Measurements from ENCODE around the gene GOLPH3.

The GOLPH3 gene

DNA sequence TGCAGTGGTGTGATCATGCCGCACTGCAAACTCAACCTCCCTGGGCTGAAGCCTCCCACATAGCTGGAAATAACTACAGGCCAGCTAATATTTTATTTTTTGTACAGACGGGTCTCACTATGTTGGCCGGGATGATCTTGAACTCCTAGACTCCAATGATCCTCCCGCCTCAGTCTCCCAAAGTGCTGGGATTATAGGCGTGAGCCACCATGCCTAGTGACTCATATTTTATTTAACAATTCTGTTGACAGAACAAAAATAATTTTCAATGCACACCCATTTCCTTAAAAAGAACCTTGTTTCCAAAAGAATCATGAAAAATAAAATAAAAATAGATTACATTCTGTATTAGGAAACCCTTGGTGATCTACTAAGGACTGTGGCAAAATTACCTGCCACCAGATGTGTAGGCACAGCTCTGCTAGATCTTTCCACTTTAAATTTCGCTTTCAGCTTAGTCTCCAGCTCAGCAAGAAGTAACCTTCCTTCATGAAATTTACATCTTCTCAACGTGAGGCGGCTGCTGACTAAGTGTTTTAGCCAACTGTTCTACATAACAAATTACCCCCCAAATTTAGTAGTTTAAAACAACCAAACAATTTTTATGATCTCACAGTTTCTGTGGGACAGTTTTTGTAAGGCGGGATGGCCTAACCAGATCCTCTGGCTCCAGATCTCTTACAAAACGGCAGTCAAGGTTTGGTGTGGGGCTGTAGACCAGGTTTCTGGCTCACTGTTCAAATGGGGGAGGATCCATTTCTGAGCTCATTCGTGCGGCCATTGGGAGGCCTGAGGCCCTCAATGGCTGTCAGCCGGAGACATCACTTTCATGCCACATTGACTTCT is 32.6 kb upstream of the GOLPH3 start:
- TF ChIP-seq, protein P1, sequence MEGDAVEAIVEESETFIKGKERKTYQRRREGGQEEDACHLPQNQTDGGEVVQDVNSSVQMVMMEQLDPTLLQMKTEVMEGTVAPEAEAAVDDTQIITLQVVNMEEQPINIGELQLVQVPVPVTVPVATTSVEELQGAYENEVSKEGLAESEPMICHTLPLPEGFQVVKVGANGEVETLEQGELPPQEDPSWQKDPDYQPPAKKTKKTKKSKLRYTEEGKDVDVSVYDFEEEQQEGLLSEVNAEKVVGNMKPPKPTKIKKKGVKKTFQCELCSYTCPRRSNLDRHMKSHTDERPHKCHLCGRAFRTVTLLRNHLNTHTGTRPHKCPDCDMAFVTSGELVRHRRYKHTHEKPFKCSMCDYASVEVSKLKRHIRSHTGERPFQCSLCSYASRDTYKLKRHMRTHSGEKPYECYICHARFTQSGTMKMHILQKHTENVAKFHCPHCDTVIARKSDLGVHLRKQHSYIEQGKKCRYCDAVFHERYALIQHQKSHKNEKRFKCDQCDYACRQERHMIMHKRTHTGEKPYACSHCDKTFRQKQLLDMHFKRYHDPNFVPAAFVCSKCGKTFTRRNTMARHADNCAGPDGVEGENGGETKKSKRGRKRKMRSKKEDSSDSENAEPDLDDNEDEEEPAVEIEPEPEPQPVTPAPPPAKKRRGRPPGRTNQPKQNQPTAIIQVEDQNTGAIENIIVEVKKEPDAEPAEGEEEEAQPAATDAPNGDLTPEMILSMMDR (conservative IDR thresholded peaks at IDR 0.05; ENCODE audit: low read depth, low read length): no peak
- no peak for DNase-seq (ENCODE audit: low read depth)
- H3K4me3 ChIP-seq (ENCODE audit: low read length): no peak overlapping the region

DNA sequence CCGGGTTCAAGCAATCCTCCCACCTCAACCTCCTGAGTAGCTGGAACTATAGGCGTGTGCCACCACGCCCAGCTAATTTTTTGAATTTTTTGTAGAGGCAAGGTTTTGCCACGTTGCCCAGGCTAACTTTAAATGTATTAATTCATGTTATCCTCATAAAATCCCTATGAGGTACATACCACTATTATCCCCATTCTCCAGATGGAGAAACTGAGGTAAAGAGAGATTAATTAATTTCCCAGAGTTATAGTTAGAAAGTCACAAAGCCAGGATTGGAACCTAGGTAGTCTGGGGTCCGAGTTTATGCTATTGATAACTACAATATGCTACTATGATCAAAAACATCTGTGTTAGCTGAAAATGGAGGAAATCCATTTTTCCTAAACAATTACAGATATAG is 31.9 kb upstream of the GOLPH3 start:
- no peak for DNase-seq (ENCODE audit: low read depth)
- no peak overlapping the region for H3K4me3 ChIP-seq (ENCODE audit: low read length)
- TF ChIP-seq, protein P1 (conservative IDR thresholded peaks at IDR 0.05; ENCODE audit: low read depth, low read length): no peak

DNA sequence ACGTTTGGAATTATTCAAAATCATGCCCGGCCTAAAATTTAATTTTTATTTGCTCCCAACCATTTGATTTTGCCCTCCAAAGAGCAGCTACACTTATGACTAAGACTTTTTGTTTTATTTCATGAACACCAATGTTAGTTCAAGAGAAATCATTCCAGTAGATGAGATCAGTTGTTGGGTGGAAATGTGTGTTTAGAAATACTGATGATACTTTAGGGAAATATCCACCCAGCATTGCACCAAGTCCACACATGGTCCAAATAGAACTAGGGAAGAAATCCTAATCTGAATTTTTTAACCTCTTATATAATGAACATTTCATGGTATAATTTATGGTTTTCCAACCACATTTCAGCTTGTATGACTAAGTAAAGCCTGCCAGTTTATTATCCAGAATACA is 28.3 kb upstream of the GOLPH3 start:
- no peak for DNase-seq (ENCODE audit: low read depth)
- no peak overlapping the region for H3K4me3 ChIP-seq (ENCODE audit: low read length)
- TF ChIP-seq, protein P1 (conservative IDR thresholded peaks at IDR 0.05; ENCODE audit: low read depth, low read length): no peak

DNA sequence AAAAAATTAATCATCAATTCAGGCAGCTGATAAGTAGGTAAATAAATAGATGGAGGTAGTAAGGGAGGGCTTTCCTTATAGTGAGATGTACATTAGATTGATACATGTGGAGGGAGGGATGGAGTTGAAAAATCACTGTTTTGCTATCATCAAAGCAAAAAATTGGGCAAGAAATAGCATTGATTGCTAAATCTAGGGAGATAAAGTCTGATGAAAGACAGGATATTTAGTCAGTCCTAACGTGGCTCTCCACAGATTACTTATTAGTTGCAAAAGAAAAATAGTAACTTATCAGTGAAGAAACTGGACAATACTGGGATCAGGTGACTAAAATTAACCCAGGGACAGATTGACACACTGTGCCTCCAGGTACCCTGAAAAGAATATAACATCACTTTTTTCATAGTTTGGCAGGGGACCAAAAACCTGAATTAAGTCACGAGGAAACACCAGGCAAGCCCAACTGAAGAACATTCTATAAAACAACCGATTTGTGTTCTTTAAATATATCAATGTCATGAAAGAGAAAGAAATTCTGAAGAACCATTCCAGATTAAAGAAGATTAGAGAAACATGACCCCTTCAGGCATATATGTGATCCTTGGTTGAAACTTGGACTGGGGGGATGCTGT is 27.1 kb upstream of the GOLPH3 start:
- no peak for DNase-seq (ENCODE audit: low read depth)
- TF ChIP-seq, protein P1 (conservative IDR thresholded peaks at IDR 0.05; ENCODE audit: low read depth, low read length): no peak
- no peak overlapping the region for H3K4me3 ChIP-seq (ENCODE audit: low read length)

DNA sequence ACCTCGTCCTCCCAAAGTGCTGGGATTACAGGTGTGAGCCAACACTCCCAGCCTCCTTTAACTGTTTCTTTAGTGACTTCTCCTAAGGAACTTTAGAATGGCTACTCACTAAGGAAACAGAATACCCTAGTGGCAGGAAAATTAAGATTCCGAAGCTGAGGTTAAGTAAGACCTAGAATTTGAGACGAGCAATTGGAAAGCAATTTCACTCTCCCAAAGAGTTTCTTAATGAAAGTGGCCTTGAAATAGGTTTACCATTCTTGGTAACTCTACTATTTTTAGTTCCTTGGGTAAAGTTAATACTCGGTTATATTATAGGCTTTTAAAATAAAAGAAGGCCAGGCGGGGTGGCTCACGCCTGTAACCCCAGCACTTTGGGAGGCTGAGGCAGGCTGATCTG is 22.9 kb upstream of the GOLPH3 start:
- H3K4me3 ChIP-seq (ENCODE audit: low read length): no peak overlapping the region
- no peak for DNase-seq (ENCODE audit: low read depth)
- TF ChIP-seq, protein P1 (conservative IDR thresholded peaks at IDR 0.05; ENCODE audit: low read depth, low read length): no peak

DNA sequence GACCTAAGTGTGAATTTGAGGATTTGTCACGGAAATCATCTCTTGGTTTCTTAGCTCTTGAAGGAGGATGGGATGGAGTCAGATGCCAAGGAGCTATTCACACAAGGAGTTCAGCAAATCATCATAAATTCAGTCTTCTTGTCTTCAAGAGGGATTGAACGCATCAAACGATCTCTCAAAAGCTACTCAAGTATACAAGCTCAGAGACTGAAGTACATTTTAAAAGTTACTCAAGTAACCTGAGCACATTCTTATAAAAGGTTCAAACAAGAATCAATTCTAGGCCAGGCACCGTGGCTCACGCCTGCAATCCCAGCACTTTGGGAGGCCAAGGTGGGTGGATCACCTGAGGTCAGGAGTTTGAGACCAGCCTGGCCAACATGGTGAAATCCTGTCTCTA is 21.1 kb upstream of the GOLPH3 start:
- TF ChIP-seq, protein P1 (conservative IDR thresholded peaks at IDR 0.05; ENCODE audit: low read depth, low read length): no peak
- no peak for DNase-seq (ENCODE audit: low read depth)
- no peak overlapping the region for H3K4me3 ChIP-seq (ENCODE audit: low read length)

DNA sequence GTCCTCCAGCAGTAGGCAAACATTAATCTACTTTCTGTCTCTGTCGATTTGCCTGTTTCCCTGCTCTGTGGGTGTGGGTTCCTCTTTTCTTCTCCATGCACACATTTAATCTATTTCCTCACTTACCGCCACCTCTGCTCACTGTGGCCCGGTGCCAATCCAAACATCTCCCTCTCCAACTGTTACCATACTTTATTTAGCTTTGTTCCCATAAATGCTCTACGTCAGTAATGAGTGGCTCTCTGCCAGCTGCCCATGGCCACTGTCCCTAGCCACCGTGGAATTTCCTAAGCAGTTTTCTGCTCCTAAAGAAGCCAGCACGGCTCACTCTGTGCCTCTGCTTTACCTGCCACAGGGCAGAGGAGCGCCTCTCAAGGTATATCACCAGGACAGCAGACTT is 19.5 kb upstream of the GOLPH3 start:
- TF ChIP-seq, protein P1 (conservative IDR thresholded peaks at IDR 0.05; ENCODE audit: low read depth, low read length): no peak
- H3K4me3 ChIP-seq (ENCODE audit: low read length): no peak overlapping the region
- peak; percentile 84 for DNase-seq (ENCODE audit: low read depth)
